ENCODE results near the gene MRFAP1. TPM values are rescaled to one million over a fixed set of nuclear protein-coding genes. Genes with fewer than 3 reads are reported as not detected.

Gene MRFAP1
- total and polyA plus RNA-seq, 2 experiments from 2014 or later, result 291 to 315 TPM

DNA sequence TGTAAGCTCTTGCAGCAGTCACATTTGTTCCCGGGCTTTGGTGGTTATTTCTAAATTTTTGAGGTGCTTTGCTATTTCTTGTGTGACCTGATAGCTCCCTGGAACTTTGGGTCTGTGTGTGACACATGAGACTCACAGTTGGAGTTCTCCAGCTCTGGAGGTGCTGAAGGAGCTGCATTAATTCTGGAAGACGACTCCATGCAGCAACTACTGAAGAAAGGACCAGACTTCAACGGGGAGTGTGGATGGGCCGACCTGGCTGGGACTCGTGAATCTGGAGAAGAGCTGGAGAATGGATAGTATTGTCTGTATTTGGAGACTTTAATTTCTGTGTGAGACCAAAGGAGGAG lies 1.5 kb downstream of the MRFAP1 start:
- H3K36me3 ChIP-seq, result peaks cover 8% of the 10 kb centered on the region
- TF ChIP-seq, protein P1, sequence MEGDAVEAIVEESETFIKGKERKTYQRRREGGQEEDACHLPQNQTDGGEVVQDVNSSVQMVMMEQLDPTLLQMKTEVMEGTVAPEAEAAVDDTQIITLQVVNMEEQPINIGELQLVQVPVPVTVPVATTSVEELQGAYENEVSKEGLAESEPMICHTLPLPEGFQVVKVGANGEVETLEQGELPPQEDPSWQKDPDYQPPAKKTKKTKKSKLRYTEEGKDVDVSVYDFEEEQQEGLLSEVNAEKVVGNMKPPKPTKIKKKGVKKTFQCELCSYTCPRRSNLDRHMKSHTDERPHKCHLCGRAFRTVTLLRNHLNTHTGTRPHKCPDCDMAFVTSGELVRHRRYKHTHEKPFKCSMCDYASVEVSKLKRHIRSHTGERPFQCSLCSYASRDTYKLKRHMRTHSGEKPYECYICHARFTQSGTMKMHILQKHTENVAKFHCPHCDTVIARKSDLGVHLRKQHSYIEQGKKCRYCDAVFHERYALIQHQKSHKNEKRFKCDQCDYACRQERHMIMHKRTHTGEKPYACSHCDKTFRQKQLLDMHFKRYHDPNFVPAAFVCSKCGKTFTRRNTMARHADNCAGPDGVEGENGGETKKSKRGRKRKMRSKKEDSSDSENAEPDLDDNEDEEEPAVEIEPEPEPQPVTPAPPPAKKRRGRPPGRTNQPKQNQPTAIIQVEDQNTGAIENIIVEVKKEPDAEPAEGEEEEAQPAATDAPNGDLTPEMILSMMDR (IDR thresholded peaks at IDR 0.05; ENCODE audit: low read depth, low read length), result no peak
- H3K4me1 ChIP-seq (ENCODE audit: low read depth), result peaks cover 9% of the 10 kb centered on the region
- peak overlapping the region; percentile 96 for H3K27ac ChIP-seq
- no peaks in the 10 kb centered on the region for H3K27me3 ChIP-seq
- peak overlapping the region; percentile 96 for H3K4me3 ChIP-seq
- DNase-seq (ENCODE audit: low read depth in 1 of 2, low spot score in 1 of 2), result peak in 1 of 2 donors; percentile 27
- no peaks in the 10 kb centered on the region for H3K9me3 ChIP-seq (ENCODE audit: low read depth)

DNA sequence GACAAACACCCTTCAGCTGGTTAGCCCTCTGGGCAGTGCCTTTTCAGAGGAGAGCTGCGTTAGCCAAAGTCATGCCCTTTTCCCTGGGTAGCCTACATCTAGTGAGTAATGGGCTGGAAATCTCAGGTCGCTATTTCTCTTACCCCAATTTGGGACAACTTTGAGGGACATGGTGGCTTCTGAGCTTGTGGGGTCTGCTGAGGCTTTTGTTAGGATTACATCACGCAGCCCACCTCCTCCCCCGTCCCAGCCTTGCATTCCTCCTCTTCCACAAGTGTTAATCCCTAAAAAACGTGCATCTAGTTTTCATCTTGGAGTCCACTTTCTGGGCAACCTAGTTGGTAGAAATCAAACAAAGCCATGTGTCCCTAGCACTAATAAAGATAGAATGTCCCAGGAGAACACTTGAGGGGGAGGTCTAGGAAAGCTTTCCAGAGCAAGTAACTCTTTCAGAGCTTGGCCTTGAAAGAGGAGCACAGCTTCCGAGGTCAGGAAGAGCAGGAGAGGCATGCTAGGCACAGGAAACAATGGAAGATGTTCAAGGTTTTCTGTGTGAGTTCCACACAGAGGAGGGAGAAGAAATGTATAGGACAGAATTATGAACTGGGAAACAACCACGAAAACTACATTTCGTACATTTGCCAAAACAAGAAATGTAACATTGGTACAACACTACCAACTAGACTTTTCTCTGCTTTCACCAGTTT lies 2.8 kb downstream of the MRFAP1 start:
- Histone ChIP-seq H3K4me3 (no peak overlapping the region), H3K27me3 (no peaks in the 10 kb centered on the region), H3K9me3 (ENCODE audit: low read depth) (no peaks in the 10 kb centered on the region), H3K4me1 (ENCODE audit: low read depth) (peaks cover 9% of the 10 kb centered on the region), H3K36me3 (peaks cover 8% of the 10 kb centered on the region), H3K27ac (no peak overlapping the region)
- DNase-seq (ENCODE audit: low read depth in 1 of 2, low spot score in 1 of 2), result no peak
- TF ChIP-seq, protein P1 (IDR thresholded peaks at IDR 0.05; ENCODE audit: low read depth, low read length), result no peak

DNA sequence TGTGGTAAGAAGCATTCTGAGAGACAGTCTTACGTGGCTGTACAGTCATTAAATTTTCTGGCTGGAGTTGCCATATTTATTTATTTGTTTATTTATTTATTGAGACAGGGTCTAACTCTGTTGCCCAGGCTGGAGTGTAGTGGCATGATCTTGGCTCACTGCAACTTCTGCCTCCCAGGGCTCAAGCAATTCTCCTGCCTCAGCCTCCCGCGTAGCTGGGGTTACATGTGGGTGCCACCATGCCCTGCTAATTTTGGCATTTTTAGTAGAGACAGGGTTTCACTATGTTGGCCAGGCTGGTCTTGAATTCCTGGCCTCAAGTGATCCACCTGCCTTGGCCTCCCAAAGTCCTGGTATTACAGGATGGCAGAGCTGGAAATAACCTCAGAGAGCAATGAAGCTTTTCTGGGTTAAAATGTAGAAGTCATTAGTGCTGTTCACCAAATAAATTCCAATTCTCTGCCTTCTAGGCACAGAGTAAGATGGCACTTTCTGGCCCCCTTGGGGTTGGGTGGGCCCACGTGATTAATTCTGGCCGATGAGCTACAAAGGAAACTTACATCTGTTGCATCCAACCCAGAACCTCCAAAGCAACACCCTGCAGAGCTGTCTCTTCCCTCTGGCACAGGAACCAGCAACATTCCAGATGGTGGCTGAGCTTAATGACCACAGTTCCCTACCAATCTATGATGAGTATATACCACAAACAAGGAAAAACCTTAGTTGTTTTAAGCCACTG lies 4.5 kb downstream of the MRFAP1 start:
- TF ChIP-seq, protein P1 (IDR thresholded peaks at IDR 0.05; ENCODE audit: low read depth, low read length), result no peak
- no peak overlapping the region for H3K4me3 ChIP-seq
- no peak for DNase-seq (ENCODE audit: low read depth in 1 of 2, low spot score in 1 of 2)
- no peaks in the 10 kb centered on the region for H3K9me3 ChIP-seq (ENCODE audit: low read depth)
- peaks cover 8% of the 10 kb centered on the region for H3K36me3 ChIP-seq
- no peaks in the 10 kb centered on the region for H3K27me3 ChIP-seq
- no peak overlapping the region for H3K27ac ChIP-seq
- H3K4me1 ChIP-seq (ENCODE audit: low read depth), result peaks cover 9% of the 10 kb centered on the region

DNA sequence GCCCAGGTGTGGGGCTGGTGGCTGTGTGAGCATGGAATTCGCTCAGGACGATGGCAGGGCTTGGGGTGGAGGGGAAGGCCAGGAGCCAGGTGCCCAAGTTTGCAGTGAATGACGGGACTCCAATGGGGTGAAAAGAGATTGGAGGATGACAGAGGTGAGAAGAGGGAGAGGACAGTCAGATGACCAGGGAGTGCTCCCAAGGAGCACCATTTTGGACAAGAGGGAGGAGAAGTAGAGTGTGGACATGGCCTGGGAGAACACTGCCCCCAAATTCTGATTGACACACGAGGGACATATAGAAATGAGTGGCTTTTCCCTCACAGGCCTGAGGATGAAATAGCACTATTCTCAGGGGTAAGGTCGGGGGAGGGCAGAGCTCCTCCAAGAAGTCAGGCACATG lies 6.7 kb downstream of the MRFAP1 start:
- no peaks in the 10 kb centered on the region for H3K9me3 ChIP-seq (ENCODE audit: low read depth)
- H3K36me3 ChIP-seq, result peaks cover 6% of the 10 kb centered on the region
- H3K4me3 ChIP-seq, result no peak overlapping the region
- TF ChIP-seq, protein P1 (IDR thresholded peaks at IDR 0.05; ENCODE audit: low read depth, low read length), result no peak
- no peaks in the 10 kb centered on the region for H3K27me3 ChIP-seq
- no peak for DNase-seq (ENCODE audit: low read depth in 1 of 2, low spot score in 1 of 2)
- peaks cover 3% of the 10 kb centered on the region for H3K4me1 ChIP-seq (ENCODE audit: low read depth)
- no peak overlapping the region for H3K27ac ChIP-seq

- TF ChIP-seq, protein P1 (IDR thresholded peaks at IDR 0.05; ENCODE audit: low read depth, low read length), result no peak
- no peak overlapping the region for H3K27ac ChIP-seq
- H3K27me3 ChIP-seq, result no peaks in the 10 kb centered on the region
- H3K9me3 ChIP-seq (ENCODE audit: low read depth), result no peaks in the 10 kb centered on the region
- DNase-seq (ENCODE audit: low read depth in 1 of 2, low spot score in 1 of 2), result no peak
- no peaks in the 10 kb centered on the region for H3K4me1 ChIP-seq (ENCODE audit: low read depth)
- no peak overlapping the region for H3K4me3 ChIP-seq
- H3K36me3 ChIP-seq, result peaks cover under 1% of the 10 kb centered on the region
Observed at GRCh38 chr4:6647582-6648230, 7.2 kb downstream of the MRFAP1 start.
